Ishikawa (cell line): ENCODE measurements around the gene TAF4.

Experiments used
- CEBPB ChIP-seq: IDR thresholded peaks from 2 replicates; pipeline ENCODE4 v1.6.1; 2012
- CREB1 ChIP-seq: IDR thresholded peaks from 2 replicates; pipeline ENCODE4 v1.6.1; 2012; ENCODE audit warnings: low read depth
- EGR1 ChIP-seq: IDR thresholded peaks from 2 replicates; pipeline ENCODE4 v1.6.1; 2012
- EP300 ChIP-seq: IDR thresholded peaks from 2 replicates; pipeline ENCODE4 v1.6.1; 2012; ENCODE audit warnings: borderline replicate concordance
- FOXM1 ChIP-seq: IDR thresholded peaks from 2 replicates; pipeline ENCODE4 v1.6.1; 2012; ENCODE audit warnings: low read depth, borderline replicate concordance
- MAX ChIP-seq: IDR thresholded peaks from 2 replicates; pipeline ENCODE4 v1.6.1; 2012
- NFIC ChIP-seq: IDR thresholded peaks from 2 replicates; pipeline ENCODE4 v1.6.1; 2012
- RAD21 ChIP-seq: IDR thresholded peaks from 2 replicates; pipeline ENCODE4 v1.6.1; 2012; ENCODE audit warnings: low read depth
- REST ChIP-seq: IDR thresholded peaks from 2 replicates; pipeline ENCODE4 v1.6.1; 2012; ENCODE audit warnings: low read depth, mild to moderate bottlenecking
- TAF1 ChIP-seq: IDR thresholded peaks from 2 replicates; pipeline ENCODE4 v1.6.1; 2012; ENCODE audit warnings: low read depth, mild to moderate bottlenecking
- TCF12 ChIP-seq: IDR thresholded peaks from 2 replicates; pipeline ENCODE4 v1.6.1; 2012; ENCODE audit warnings: low read depth
- TEAD4 ChIP-seq: IDR thresholded peaks from 2 replicates; pipeline ENCODE4 v1.6.1; 2012
- YY1 ChIP-seq: IDR thresholded peaks from 2 replicates; pipeline ENCODE4 v1.6.1; 2012; ENCODE audit warnings: low read depth
- ZBTB7A ChIP-seq: IDR thresholded peaks from 2 replicates; pipeline ENCODE4 v1.6.1; 2012; ENCODE audit warnings: low read depth
- TF ChIP-seq, protein P1 (sequence below): IDR thresholded peaks from 2 replicates; pipeline ENCODE4 v1.6.1; 2012

TAF4 gene, protein sequence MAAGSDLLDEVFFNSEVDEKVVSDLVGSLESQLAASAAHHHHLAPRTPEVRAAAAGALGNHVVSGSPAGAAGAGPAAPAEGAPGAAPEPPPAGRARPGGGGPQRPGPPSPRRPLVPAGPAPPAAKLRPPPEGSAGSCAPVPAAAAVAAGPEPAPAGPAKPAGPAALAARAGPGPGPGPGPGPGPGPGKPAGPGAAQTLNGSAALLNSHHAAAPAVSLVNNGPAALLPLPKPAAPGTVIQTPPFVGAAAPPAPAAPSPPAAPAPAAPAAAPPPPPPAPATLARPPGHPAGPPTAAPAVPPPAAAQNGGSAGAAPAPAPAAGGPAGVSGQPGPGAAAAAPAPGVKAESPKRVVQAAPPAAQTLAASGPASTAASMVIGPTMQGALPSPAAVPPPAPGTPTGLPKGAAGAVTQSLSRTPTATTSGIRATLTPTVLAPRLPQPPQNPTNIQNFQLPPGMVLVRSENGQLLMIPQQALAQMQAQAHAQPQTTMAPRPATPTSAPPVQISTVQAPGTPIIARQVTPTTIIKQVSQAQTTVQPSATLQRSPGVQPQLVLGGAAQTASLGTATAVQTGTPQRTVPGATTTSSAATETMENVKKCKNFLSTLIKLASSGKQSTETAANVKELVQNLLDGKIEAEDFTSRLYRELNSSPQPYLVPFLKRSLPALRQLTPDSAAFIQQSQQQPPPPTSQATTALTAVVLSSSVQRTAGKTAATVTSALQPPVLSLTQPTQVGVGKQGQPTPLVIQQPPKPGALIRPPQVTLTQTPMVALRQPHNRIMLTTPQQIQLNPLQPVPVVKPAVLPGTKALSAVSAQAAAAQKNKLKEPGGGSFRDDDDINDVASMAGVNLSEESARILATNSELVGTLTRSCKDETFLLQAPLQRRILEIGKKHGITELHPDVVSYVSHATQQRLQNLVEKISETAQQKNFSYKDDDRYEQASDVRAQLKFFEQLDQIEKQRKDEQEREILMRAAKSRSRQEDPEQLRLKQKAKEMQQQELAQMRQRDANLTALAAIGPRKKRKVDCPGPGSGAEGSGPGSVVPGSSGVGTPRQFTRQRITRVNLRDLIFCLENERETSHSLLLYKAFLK

DNA sequence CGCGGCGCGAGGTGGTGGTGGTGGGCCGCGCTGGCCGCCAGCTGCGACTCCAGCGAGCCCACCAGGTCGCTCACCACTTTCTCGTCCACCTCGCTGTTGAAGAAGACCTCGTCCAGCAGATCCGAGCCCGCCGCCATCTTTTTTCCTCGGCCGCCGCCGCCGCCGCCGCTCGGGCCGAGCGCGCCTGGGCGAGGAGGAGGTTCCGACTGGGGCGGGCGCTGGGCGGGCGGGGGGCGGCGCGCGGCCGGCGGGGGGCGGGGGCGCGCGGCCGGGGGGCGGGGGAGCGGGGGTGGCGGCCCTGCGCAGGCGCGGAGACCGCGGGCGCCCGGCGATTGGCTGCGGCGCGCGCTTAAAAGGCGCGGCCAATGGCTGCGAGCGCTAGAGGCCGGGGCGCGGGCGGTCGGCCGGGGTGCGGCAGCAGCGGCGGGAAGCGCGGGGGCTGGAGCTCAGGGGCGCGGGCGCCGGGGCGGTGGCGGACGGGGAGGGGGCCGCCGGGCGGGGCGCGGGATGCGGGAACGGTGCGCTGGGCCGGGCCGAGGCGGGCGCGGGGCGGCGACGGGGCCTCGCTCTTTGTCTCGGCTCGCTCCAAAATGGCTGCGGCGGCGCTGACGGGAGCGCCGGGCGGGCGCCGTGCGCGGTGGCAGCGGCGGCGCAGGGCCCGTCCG is at the start of gene TAF4:
TAF4 (minus strand) TSS at position 208 of the 665 bp plus-strand sequence; CDS start at position 137, 71 bp downstream.
- TF ChIP-seq YY1, result peak; percentile 89
- 0 out of 2 replicates have a peak, but pooled peaks have one; percentile 13 for TF ChIP-seq EP300
- TF ChIP-seq TAF1, result peak; percentile 87
- TF ChIP-seq, protein P1, sequence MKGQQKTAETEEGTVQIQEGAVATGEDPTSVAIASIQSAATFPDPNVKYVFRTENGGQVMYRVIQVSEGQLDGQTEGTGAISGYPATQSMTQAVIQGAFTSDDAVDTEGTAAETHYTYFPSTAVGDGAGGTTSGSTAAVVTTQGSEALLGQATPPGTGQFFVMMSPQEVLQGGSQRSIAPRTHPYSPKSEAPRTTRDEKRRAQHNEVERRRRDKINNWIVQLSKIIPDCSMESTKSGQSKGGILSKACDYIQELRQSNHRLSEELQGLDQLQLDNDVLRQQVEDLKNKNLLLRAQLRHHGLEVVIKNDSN, result no peak

DNA sequence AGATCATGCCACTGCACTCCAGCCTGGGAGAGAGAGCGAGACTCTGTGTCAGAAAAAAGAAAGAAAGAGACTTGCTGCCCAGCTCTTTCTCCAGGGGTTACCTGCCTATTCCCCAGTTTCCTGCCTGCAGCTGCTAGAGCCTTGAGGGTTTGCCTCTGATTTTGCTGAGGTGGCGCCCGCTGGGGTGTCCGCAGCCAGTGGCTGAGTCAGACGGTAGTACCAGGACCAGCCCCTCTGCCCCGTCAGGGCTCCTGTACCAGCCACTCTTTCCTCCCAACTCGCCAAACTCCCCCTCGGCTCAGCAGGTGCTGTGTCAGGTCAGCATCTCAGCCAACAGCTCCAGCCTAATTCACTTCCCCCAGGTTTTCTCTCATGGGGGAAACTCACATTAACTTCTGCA is 49.2 kb upstream of the TAF4 start:
- TF ChIP-seq, protein P1, result no peak
- TF ChIP-seq FOXM1 (no peak), ZBTB7A (no peak), NFIC (no peak), RAD21 (no peak), EP300 (no peak), EGR1 (no peak), TCF12 (no peak), CEBPB (no peak), MAX (no peak), TAF1 (no peak), REST (no peak), TEAD4 (no peak), CREB1 (no peak), YY1 (no peak)

GRCh38 chr20:62112368-62112767 is 46.7 kb upstream of the TAF4 start:
- TF ChIP-seq RAD21, result no peak
- TF ChIP-seq TEAD4, result no peak
- no peak for TF ChIP-seq CREB1
- no peak for TF ChIP-seq TCF12
- TF ChIP-seq MAX, result no peak
- TF ChIP-seq FOXM1, result no peak
- TF ChIP-seq NFIC, result no peak
- TF ChIP-seq ZBTB7A, result no peak

- TF ChIP-seq TEAD4 (no peak), TCF12 (no peak)
Observed at GRCh38 chr20:62111148-62111547, 45.5 kb upstream of the TAF4 start.

GRCh38 chr20:62105592-62105991 is 39.9 kb upstream of the TAF4 start:
- TF ChIP-seq EP300, result no peak
- TF ChIP-seq RAD21, result no peak
- TF ChIP-seq, protein P1, result no peak
- TF ChIP-seq TEAD4, result no peak
- TF ChIP-seq YY1, result no peak
- no peak for TF ChIP-seq EGR1
- no peak for TF ChIP-seq FOXM1
- TF ChIP-seq CREB1, result no peak
- no peak for TF ChIP-seq TAF1
- no peak for TF ChIP-seq REST
- no peak for TF ChIP-seq MAX
- TF ChIP-seq NFIC, result no peak
- TF ChIP-seq ZBTB7A, result no peak
- TF ChIP-seq TCF12, result no peak
- TF ChIP-seq CEBPB, result no peak
